Stromal cell of bone marrow (primary cell): ENCODE results near the gene MALRD1.

Experiments used
- DNase-seq: peaks from one replicate; pipeline ENCODE4 v3.0.0-alpha.2; 2012; ENCODE audit warnings: low read depth

Gene MALRD1

DNA sequence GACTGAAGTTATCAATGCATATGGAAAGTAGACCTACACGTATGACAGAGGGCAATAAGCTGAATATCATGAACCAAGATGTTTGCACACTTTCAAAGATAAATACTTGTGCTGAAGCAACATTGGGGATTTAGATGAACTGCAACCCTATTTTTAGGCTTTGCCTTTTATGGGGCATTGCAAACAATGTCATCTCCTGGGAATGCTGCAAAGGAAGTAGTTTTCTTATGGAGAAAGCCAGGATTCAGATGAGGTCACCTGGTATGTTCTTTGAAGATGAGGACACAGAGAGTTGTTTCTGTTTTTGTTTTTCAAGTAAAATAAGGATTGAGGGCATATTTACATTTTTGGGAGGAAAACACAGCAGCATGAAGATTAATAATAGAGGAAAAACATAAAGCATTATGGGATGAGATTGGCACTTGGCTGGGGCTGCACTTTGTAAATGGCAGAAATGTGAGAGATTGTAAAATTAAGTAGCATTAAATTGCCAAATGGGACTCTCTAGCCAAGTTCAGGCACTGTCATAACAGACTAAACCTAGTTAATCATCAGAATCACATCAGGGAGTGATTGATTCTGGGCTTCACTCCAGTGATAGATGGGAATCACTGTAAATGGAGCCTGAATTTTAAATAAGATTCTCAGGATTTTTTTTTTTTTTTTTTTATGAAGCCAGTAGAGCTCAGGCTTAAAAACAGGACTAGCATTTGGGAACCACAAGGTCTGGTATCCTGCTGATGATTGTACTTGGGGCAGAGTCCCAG, 63.1 kb downstream of the MALRD1 start:
- no peak for DNase-seq

DNA sequence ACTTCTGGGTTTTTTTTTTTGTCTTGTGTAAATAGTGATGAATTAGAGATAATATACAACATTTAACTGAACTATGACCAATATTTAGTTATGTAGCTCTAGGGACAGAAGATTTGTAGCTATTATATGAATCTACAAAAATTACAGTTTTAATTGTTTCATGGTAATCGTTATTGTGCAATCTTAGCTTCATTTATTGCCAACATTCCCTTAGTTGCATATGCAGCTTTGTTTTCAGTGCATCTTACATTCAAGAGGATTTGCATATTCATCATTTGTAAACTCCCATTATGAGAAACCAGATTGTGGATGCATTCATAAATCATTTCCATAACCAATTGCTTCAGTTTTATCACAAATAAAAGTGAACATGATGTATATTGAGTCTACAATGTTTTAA, 68.8 kb downstream of the MALRD1 start:
- no peak for DNase-seq

DNA sequence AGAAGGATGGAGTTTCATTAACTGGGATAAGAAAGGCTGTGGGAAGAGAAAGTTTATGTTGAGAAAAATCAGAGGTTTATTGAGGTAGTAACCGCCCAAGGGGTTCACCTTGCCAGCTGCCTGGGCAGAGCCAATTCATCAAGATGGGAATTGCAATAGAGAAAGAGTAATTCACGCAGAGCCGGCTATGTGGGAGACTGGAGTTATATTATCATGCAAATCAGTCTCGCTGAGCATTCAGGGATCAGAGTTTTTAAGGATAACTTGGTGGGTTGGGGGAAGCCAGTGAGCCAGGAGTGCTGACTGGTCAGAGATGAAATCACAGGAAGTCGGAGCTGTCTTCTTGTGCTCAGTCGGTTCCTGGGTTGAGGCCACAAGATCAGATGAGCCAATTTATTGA, 70.6 kb downstream of the MALRD1 start:
- no peak for DNase-seq

DNA sequence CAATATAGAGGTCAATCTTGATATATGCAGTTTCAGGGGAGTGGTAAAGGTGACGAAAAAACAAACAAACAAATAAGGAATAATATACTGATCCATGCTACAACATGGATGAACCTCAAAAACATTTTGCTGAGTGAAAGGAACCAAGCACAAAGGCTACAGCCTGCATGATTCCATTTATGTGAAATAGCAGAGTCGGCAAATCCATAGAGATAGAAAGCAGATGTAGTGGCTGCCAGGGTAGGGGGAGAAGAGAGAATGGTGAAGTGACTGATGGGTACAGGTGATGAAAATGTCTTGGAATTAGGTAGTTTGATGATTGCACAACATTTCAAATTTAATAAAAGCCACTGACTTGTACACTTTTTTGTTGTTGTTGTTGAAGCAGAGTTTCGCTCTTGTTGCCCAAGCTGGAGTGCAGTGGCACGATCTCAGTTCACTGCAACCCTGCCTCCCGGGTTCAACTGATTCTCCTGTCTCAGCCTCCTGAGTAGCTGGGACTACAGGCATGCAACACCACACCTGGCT, 71.8 kb downstream of the MALRD1 start:
- DNase-seq: no peak

DNA sequence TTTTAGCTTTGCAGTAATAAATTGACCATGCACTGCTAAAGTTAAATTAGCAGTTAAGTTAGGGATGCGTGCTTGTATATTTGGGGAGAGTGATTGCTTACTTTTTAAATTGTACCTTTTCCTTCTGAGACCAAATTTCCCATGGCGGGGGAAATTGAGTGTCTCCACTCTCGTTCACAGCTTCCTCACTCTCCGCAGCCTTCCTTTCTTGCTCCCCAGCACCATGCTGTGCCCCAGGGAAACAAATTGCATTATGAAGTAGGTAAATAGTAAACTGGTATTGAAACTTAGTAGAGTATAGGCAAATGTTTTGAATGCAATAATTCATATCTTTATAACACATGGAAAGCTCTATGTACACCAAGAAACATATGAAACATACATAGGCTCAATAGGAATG, 85.4 kb downstream of the MALRD1 start:
- DNase-seq: no peak

DNA sequence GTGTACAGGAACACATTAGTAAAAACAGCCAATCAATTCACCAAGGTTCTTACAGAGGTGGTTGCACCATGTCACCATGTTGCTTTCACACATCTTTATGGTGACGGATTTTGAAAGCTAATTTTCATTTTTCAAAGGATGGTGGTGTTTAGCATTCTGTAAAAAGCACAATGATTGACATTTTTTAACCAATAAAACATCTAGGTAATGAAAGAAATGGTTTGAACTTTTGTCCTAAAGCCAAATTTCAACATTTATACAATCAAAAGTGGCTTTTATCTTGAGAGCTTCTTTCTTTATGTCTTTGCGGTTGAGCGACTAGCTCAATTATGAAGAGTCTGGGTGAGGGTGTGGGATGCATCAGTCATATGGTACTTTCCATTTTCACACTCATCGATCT, 94.4 kb downstream of the MALRD1 start:
- no peak for DNase-seq

DNA sequence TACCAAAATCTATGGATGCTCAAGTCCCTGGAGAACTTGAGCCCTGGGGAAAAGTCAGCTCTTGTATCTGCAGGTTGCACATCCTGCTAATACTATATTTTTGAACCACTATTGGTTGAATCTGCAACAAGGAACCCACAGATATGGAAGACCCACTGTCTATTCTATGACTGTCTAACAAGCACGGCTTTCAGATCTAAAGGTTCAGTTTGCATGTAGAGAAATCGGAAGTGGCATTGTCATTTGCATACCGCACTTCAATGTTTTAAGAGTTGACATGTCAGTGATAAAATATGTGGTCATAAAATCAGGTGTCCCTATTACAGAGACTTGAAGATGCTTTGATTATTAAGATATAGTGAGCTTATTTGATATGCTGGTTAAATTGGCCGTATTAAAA, 95.6 kb downstream of the MALRD1 start:
- no peak for DNase-seq

DNA sequence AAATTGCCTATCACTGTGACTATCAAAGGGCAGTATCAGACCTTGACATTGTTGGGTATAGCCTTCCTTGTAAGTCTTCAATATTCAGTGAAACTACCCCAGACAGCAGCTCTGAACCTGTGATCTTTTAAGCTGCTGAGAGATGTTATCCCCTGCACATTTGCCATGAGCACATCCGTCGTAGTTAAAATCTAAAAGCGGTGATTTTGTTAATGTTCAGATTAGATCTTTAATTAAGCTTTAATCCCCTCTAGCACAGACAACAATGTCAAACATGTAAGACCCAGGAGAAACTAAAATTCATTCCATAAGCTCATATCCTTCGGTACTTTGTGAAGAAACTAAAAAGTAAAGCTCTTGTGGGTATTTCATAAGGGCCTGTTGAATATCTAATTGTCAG, 105.8 kb downstream of the MALRD1 start:
- DNase-seq: no peak

DNA sequence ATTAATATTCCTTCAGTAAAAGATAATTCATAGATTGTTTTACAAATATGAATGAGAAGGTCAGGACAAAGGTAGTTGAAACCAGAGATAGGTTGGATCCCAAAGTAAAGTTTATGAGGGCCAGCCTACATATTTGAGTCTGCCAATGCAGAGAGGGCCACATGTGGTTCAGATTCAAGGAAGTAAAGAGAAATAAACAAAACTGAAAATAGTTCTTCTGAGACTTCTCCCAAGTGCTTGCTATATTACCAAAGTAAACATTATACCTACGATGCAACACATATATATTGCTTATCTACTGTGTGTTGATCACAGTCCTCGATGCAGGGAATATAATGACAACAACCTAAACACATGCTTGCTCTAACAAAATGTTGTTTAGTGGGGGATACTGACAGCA, 109.8 kb downstream of the MALRD1 start:
- DNase-seq: no peak

DNA sequence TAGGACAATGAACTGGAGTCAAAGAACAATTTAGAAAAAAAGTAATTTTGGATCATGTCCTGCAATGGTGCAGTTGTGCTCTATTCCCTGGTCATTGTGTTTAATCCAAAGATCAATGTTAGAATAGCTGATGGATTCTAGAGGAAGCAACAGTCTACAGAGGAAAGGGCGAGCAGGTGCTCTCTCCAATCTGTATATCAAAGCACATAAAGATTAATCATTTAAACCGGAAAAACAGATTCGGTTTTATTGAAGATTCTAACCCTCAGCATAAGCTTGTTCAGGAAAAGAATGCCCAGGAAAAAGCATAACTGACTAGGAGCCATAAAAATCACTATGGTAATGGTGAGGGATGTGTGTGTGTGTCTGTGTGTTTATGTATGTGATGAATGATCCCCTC, 110.3 kb downstream of the MALRD1 start:
- DNase-seq: no peak

DNA sequence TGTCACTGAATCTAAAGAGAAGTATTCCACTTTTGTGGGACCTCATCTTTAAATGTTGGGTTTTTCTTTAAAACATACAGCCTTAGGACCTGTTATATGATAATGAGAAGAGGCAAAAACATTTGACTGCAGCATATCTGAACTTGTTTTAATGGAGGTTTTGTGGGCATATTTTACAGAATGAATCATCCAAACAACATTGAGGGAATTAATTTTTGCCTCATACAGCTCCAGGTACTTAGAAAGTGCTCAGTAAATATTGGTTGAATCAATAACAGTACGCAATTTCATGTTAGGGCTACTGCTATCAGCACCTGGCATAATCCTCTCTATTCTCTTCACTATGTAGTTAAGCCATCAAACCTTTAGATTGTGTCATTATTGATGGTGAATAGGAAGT, 115.9 kb downstream of the MALRD1 start:
- no peak for DNase-seq

DNA sequence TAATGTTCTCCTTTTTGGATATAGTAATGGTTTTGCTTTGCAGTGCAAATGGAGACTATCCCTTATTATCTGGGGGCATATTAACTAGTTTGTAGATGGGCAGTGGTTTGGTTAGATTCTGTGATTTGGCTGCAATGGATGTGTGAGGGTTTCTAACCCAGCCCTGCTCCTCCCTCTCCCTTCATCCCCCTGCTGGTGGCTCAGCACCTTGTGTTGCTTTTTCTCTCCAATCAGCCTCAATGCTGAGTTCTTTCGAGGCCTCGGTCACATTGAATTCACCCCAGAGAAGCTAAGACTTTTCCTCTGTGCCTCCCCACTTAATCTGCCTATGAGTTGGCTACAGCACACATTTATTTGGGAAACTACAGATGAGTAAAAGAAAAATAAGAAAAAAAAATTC, 120.0 kb downstream of the MALRD1 start:
- DNase-seq: no peak

DNA sequence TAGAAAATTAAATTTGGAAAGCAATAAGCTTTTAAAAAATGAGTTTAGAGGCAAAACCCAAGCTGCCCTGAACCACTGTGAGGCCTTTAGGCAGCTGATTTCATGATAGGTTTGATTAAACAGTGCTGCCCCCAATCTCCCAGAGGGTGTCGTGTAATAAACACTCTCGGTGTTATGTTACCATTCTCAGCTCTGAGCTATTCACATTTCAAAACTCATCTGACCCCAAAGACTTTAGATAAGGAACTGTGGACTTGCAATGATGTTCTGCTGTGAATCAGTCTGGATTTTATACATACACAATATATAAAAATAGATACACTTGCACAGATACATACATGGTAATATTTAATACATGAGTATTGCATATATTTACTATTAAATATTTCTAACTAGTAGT, 120.4 kb downstream of the MALRD1 start:
- no peak for DNase-seq

DNA sequence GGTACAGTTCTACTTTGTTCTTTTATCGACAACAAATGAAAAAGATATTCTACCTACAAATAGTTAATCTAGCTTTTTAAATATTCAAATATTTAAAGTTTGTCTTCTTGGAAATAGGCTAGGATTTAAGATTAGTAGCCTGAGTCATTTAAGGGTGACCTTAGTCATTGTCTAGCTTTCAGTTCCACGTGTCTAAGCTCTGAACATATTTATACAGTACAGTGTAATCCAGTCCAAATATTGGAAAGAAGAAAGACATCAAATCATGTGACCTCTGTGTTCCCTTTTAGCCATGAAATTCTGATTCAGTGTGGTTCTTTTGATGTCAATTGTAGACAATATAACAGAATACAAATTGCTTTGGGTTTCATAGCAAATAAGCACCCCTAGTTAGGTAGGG, 121.1 kb downstream of the MALRD1 start:
- no peak for DNase-seq

DNA sequence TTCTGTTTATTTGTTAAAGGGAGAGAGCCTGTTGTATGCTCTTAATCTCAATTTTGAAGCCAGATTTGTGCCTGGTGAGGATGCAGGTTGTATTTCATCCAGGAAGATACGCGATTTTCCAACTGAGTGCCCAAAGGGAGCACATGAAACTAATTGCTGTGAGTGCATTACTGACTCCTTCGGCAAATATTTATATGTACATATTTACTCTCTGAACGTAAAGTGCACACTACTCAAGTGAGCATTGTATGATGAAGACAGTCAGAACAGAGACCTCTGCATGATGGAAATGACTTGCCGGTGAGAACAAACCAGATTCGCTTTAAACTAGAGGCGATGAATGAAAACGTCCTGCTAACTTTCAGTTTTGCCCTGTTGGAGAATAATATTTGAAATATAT, 130.1 kb downstream of the MALRD1 start:
- no peak for DNase-seq

DNA sequence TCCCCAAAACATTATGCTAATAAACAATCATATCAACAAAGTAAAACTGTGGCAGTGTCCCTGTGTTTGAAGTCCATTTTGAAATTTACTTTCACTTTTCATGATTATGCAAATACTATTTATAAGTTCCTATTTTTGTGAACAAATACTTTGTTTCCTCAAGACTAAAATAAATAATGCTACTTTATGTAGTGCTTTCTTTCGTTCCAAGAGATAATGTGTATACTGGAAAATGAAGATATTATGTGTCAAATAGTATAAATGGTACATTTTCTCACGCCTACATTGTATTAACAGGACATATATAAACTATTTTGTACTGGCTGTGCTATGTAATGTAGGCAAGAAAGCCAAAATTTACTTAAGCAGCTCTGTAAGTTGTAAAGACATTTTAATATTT, 136.3 kb downstream of the MALRD1 start:
- DNase-seq: no peak

DNA sequence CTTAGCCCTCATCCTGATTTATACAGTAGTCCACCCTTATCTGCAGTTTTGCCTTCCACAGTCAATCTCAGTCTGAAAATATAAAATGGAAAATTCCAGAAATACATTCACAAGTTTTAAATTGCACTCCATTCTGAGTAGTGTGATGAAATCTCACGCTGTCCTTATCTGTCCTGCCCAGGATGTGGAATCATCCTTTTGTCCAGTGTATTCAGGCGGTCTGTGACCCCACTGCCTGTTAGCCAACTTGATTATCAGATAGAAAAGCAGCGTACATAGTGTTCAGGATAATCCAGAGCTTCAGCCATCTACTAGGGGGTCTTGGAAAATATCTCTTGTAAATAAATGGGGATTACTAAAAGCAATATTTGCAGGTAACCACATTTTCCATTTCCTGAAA, 146.3 kb downstream of the MALRD1 start:
- no peak for DNase-seq

DNA sequence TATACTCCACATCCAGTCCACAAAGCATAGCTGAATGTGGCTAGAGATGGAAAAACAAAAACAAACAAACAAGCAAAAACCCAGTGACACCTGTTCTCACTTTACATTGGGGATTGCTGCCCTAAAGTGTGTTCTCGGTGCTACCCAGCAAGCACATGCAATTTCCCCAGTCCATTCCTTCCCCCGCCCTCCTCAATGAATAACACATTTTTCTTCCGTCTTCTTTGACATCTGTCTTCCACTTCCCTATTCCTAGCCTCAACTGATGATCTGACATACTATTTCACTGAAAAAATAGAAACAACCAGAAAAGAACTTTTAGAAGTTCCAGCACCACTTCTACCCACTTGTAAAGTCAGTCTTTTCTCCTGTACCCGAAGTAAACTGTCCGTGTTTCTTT, 147.1 kb downstream of the MALRD1 start:
- DNase-seq: no peak

DNA sequence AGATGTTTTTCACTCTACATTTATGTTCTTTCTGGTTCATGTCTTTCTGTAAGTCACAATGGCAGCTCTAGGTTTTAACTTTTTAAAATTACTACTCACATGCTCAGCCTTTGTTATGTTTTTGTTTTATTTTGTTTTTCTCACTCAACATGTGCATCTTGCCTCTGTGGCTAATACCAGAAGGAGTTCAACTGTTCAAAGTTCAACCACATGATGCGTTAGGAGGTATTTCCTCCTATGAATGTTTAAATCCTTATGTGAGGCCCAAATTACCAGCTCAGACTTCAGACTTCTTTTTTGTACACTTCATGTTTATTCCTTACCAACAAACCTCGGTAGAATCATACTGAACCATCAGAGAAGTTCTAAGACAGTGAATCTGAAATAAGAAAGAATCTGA, 151.6 kb downstream of the MALRD1 start:
- no peak for DNase-seq

DNA sequence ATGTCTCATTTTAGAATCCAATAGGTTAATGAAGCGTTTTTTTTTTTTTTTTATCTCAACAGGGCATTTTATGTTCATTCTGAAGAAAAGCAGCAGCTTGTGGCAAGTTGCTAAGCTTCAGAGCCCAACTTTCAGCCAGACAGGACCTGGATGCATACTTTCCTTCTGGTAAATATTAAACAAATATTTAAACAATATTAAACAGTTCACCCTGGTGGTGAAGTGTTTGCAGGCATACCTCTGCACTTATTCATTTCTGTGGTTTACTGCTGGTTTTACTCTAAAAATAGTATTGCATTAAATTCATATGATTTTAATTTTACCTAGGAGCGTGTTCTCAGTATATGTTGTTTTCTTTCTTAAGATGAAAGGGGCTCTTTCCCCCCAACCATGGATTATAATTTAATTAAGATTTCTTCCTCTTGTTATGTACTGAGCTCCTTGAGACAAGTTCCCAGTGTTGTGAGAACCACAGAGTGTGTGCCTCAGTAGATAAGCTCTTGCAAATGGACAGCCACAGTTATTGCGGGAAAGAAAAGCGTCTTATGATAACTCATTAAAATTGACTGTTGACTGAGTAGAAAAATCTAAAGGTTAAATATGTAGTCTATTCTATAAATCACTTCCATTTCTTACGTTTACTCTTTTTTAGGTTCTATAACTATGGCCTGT, 155.8 kb downstream of the MALRD1 start:
- DNase-seq: no peak

DNA sequence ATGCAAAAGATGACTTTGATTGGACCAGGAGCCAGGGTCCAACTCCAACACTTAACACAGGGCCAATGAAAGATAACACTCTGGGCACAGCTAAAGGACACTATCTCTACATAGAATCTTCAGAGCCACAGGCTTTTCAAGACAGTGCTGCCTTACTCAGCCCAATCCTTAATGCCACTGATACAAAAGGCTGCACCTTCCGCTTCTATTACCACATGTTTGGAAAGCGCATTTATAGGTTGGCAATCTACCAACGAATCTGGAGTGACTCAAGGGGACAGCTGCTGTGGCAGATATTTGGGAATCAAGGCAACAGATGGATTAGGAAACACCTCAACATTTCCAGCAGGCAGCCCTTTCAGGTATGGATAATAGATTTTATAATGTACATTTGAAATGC, 160.7 kb downstream of the MALRD1 start:
- no peak for DNase-seq

DNA sequence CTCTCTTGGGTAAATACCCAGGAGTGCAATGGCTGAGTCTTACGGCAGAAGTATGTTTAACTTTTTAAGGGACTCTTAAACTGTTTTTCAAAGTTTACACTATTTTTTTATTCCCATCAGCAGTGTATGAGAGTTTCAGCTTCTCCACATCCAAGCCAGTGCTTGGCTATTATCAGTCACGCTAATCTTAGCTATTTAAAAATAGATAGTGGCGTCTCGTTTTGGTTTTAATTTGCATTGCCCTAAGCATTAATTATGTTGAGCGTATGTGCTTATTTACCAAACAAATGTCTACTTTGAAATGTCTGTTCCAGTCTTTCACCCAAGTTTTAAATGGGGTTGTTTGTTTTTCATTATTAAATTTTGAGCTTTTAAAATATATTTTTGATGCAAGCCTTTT, 164.0 kb downstream of the MALRD1 start:
- no peak for DNase-seq

DNA sequence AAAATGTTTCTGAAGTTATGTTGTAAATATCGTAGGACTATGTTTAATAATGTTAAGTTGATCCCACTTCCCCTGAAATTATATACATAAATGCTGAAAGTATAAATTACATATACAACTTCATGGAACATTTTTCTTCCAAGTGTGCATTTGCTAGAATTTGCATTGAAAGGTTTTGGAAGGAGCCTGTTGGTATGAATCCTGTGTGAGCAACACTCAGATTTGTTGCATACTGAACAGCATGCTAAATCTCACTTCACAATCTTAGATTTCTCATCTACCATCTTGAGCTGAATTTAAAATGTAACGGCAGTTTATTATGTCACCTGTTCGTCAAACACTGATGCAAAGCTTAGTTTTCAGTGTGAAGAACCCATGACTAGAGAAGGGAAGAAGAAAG, 172.6 kb downstream of the MALRD1 start:
- DNase-seq: no peak

DNA sequence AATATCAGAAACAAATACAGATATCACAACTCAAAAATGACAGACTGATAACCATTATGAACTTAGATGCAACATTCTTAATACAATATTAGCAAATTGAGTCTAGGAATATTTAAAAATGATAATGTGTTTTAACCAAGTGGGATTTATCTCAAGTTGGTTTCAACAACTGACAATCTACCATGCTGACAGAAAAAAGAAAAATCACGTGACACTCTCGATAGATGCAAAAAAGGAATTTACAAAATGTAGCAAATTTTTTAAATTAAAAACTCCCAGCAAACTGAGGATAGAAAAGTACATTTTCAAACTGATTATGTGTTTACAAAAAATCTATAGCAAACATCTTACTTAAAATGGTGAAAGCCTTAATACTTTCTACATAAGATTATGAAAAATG, 177.4 kb downstream of the MALRD1 start:
- DNase-seq: no peak
